ENCODE results near the gene PPARD. TPM values are rescaled to one million over a fixed set of nuclear protein-coding genes. Genes with fewer than 3 reads are reported as not detected.

The PPARD gene
- total and polyA plus RNA-seq, 8 donors, result 2.6 to 34.6 (median 17.9) TPM

DNA sequence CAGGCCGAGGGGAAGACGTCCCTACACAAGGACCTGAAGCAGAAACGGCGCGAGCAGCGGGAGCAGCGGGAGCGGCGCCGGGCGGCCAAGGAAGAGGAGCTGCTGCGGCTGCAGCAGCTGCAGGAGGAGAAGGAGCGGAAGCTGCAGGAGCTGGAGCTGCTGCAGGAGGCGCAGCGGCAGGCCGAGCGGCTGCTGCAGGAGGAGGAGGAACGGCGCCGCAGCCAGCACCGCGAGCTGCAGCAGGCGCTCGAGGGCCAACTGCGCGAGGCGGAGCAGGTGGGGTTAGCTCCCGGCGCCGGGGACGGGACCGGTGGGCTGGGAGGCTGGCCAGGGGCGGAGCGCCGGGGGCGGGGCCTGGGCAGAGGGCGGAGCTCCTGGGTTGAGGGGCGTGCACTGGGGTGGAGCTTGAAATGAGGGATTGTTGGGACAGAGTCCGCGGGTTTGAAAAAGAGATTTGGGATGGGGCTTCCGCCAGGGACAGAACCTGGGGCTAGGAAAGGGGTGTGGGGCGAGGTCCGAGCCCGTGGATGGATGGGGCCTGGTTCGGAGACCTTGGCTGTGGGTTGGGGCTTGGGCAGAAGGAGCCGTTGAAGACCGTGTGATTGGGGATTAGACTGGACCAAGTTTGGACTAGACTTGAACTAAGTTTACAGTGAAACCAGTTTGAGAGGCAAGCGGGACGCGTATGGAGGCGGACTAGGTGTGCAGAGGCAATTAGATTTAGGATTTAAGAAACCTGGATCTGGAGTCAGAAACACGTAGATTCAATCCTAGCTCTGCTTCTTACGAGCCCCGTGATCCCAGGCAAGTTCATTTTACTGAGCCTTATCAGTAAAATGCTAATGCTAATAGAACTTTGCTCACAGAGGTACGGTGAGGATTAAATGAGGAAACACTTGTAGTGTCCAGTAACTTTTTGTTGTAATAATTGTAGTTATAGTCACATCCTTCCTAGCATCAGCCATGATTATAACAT lies 23.9 kb upstream of the PPARD start:
- H3K36me3 ChIP-seq, result peaks cover 5 to 45% (median 31%) of the 10 kb centered on the region in 4 donors
- intact Hi-C loops (cut with DNase I; ENCODE audit: low total_unique reads), result no loop called here
- no peaks in the 10 kb centered on the region for H3K9me3 ChIP-seq
- H3K4me1 ChIP-seq, result peaks cover 0 to 25% (median 19%) of the 10 kb centered on the region in 4 donors
- TF ChIP-seq POLR2A (IDR thresholded peaks at IDR 0.05) (no peak), POLR2AphosphoS5 (IDR thresholded peaks at IDR 0.05) (peak in 2 of 3 donors; percentile 65 to 69)
- TF ChIP-seq, protein P1, sequence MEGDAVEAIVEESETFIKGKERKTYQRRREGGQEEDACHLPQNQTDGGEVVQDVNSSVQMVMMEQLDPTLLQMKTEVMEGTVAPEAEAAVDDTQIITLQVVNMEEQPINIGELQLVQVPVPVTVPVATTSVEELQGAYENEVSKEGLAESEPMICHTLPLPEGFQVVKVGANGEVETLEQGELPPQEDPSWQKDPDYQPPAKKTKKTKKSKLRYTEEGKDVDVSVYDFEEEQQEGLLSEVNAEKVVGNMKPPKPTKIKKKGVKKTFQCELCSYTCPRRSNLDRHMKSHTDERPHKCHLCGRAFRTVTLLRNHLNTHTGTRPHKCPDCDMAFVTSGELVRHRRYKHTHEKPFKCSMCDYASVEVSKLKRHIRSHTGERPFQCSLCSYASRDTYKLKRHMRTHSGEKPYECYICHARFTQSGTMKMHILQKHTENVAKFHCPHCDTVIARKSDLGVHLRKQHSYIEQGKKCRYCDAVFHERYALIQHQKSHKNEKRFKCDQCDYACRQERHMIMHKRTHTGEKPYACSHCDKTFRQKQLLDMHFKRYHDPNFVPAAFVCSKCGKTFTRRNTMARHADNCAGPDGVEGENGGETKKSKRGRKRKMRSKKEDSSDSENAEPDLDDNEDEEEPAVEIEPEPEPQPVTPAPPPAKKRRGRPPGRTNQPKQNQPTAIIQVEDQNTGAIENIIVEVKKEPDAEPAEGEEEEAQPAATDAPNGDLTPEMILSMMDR (IDR thresholded peaks at IDR 0.05), result no peak
- peak overlapping the region; percentile 53 to 61 (median 56) for H3K4me3 ChIP-seq
- no peaks in the 10 kb centered on the region for H3K27me3 ChIP-seq
- peak; percentile 87 to 95 for DNase-seq
- H3K27ac ChIP-seq, result peak overlapping the region; percentile 56 to 78 (median 74)
- WGBS, 5 donors, result 15 to 42% (median 22%) methylated on average over 37 to 55 of the region's 55 CpGs

DNA sequence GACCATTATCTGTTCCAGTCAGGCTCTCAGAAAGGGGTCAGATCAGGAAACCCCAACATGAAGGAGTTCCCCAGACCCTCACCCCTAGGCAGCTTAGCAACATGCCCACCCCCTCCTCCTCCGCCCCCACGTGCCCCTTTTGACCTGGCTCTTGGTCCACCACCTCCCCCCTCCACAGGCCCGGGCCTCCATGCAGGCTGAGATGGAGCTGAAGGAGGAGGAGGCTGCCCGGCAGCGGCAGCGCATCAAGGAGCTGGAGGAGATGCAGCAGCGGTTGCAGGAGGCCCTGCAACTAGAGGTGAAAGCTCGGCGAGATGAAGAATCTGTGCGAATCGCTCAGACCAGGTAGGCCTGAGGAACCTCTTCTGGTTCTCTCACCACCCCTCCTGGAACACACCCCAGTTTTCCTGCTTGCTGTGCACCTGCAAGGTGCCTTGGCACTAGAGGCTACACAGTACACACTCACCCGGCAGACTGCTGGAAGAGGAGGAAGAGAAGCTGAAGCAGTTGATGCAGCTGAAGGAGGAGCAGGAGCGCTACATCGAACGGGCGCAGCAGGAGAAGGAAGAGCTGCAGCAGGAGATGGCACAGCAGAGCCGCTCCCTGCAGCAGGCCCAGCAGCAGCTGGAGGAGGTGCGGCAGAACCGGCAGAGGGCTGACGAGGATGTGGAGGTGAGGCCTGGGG lies 22.9 kb upstream of the PPARD start:
- no peaks in the 10 kb centered on the region for H3K9me3 ChIP-seq
- H3K27ac ChIP-seq, result no peak overlapping the region
- H3K4me3 ChIP-seq, result no peak overlapping the region
- intact Hi-C loops (cut with DNase I; ENCODE audit: low total_unique reads), result no loop called here
- peaks cover 0 to 25% (median 19%) of the 10 kb centered on the region in 4 donors for H3K4me1 ChIP-seq
- WGBS, 5 donors, result 85 to 92% (median 87%) methylated on average over 20 of the region's 20 CpGs
- no peak for DNase-seq
- H3K36me3 ChIP-seq, result peaks cover 5 to 45% (median 31%) of the 10 kb centered on the region in 4 donors
- H3K27me3 ChIP-seq, result no peaks in the 10 kb centered on the region
- no peak for TF ChIP-seq POLR2AphosphoS5 (IDR thresholded peaks at IDR 0.05)
- TF ChIP-seq, protein P1 (IDR thresholded peaks at IDR 0.05), result no peak
- TF ChIP-seq POLR2A (IDR thresholded peaks at IDR 0.05), result no peak
- no peak for TF ChIP-seq EP300 (IDR thresholded peaks at IDR 0.05)

DNA sequence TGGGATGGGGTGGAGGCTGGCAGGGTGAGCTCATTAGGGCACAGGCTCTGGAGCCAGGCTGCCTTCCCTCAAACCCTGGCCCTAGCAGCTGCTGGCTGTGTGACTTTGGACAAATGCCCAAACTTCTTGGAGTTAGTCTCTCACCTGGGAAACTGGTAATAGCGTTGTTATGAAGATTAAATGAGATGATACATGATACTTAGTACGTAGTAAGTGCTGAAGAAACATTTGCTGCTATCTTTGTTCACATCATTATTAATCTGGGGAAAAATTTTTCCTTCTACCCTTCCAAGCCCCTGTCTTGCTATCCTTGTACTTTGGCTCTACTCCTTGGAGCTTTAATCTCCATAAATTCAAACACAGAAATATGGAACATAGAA lies 22.3 kb upstream of the PPARD start:
- Histone ChIP-seq H3K4me1 (peaks cover 0 to 25% (median 19%) of the 10 kb centered on the region in 4 donors), H3K9me3 (no peaks in the 10 kb centered on the region), H3K27me3 (no peaks in the 10 kb centered on the region), H3K36me3 (peaks cover 5 to 45% (median 31%) of the 10 kb centered on the region in 4 donors), H3K27ac (no peak overlapping the region), H3K4me3 (no peak overlapping the region)
- intact Hi-C loops (cut with DNase I; ENCODE audit: low total_unique reads), result no loop called here
- TF ChIP-seq POLR2A (IDR thresholded peaks at IDR 0.05) (no peak), POLR2AphosphoS5 (IDR thresholded peaks at IDR 0.05) (no peak), EP300 (IDR thresholded peaks at IDR 0.05) (no peak)
- TF ChIP-seq, protein P1 (IDR thresholded peaks at IDR 0.05), result no peak
- DNase-seq, result no peak
- WGBS, 5 donors, result 78 to 87% (median 83%) methylated on average over 2 of the region's 2 CpGs

DNA sequence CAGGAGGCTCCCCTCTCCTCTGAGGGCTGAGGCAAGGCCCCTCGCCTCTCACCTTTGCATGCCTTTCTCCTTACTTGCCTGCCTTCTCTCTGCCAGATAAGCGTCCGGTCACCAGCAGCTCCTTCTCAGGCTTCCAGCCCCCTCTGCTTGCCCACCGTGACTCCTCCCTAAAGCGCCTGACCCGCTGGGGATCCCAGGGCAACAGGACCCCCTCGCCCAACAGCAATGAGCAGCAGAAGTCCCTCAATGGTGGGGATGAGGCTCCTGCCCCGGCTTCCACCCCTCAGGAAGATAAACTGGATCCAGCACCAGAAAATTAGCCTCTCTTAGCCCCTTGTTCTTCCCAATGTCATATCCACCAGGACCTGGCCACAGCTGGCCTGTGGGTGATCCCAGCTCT lies 21.3 kb upstream of the PPARD start:
- H3K4me1 ChIP-seq, result peaks cover 0 to 25% (median 19%) of the 10 kb centered on the region in 4 donors
- H3K36me3 ChIP-seq, result peaks cover 5 to 45% (median 31%) of the 10 kb centered on the region in 4 donors
- WGBS, 5 donors, result 91 to 96% (median 94%) methylated on average over 8 of the region's 8 CpGs
- H3K9me3 ChIP-seq, result no peaks in the 10 kb centered on the region
- H3K27ac ChIP-seq, result no peak overlapping the region
- intact Hi-C loops (cut with DNase I; ENCODE audit: low total_unique reads), result no loop called here
- TF ChIP-seq POLR2A (IDR thresholded peaks at IDR 0.05) (no peak), EP300 (IDR thresholded peaks at IDR 0.05) (no peak), POLR2AphosphoS5 (IDR thresholded peaks at IDR 0.05) (no peak)
- TF ChIP-seq, protein P1 (IDR thresholded peaks at IDR 0.05), result no peak
- DNase-seq, result no peak
- H3K4me3 ChIP-seq, result no peak overlapping the region
- H3K27me3 ChIP-seq, result no peaks in the 10 kb centered on the region
